ENCODE results near the gene PIMREG. TPM values are rescaled to one million over a fixed set of nuclear protein-coding genes. Genes with fewer than 3 reads are reported as not detected.

Gene PIMREG
- total RNA-seq, 1 experiment from 2014 or later: 28.3 TPM

DNA sequence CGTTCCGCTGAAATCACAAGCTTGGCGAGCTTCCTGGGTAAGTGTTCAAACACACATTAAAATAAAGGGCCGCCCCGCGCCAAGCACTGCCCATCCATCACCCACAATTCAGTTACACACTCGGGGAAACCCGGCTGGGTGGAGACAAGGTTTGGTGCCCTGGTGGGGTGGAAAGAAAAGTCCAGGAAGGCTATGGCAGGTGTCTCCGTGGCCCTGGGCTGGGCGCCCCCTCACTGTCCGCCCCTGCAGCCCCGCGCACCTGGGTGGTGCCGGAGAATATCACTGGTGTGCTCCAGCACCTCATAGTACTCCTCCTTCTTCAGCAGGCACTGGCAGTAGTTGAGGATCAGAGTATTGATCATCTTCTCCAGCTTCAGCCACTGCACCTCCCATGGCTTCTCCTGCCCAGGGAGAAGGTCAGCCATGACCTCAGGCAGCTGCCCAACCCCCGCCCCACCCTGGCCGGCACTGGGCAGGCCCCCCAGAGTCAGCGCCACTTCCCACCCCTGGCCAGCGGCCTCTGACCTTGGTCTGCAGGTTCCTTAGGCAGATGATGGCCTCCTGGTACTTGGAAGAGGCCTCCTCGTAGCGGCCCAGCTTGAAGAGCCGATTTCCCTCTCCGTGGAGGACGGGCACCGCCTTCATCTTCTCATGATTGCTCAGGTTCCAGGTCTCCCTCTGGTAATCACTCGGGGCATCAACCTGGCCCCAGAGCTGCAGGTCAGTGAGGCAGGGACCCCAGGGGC is 17.7 kb upstream of the PIMREG start:
- Mint-ChIP-seq H3K9me3 (ENCODE audit: low read depth, unreplicated experiment) (no peaks in the 10 kb centered on the region), H3K27me3 (ENCODE audit: unreplicated experiment) (peaks cover 53% of the 10 kb centered on the region), H3K4me1 (ENCODE audit: low read depth, unreplicated experiment) (no peaks in the 10 kb centered on the region), H3K27ac (ENCODE audit: unreplicated experiment) (no peak overlapping the region), H3K36me3 (ENCODE audit: insufficient read depth, unreplicated experiment) (no peaks in the 10 kb centered on the region), H3K4me3 (ENCODE audit: low read depth, unreplicated experiment) (no peak overlapping the region)
- intact Hi-C loops (cut with micrococcal nuclease; ENCODE audit: unreplicated experiment): no loop called here
- no peak for DNase-seq
- TF ChIP-seq, protein P1, sequence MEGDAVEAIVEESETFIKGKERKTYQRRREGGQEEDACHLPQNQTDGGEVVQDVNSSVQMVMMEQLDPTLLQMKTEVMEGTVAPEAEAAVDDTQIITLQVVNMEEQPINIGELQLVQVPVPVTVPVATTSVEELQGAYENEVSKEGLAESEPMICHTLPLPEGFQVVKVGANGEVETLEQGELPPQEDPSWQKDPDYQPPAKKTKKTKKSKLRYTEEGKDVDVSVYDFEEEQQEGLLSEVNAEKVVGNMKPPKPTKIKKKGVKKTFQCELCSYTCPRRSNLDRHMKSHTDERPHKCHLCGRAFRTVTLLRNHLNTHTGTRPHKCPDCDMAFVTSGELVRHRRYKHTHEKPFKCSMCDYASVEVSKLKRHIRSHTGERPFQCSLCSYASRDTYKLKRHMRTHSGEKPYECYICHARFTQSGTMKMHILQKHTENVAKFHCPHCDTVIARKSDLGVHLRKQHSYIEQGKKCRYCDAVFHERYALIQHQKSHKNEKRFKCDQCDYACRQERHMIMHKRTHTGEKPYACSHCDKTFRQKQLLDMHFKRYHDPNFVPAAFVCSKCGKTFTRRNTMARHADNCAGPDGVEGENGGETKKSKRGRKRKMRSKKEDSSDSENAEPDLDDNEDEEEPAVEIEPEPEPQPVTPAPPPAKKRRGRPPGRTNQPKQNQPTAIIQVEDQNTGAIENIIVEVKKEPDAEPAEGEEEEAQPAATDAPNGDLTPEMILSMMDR (IDR thresholded peaks at IDR 0.05; ENCODE audit: unreplicated experiment): no peak
- CTCF ChIA-PET: no interaction called here
- no TSS peak for BruUV-seq (replicated peaks)

DNA sequence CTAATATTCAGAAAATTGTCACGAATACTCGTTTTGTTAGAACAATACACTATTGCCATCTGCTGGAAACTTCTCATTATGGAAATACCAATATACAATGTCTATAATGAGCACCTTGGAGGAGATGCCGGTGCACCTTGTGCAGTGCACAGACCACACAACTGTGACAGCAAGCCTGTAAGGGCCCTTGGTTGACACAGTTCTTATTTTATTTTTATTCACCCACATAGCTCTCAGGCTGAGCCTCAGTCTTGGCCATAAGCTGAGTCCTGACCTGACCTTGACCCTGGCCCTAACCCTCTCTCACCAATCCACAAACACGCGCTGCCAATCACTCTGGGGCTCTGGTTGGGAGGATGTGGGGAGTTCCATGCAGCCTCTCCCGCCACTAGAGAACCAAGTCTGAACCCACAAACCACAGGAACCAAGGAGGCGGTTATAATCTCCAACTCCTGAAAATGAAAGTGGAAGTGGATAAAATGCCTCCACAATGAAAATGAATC is 16.9 kb upstream of the PIMREG start:
- Mint-ChIP-seq H3K36me3 (ENCODE audit: insufficient read depth, unreplicated experiment) (no peaks in the 10 kb centered on the region), H3K9me3 (ENCODE audit: low read depth, unreplicated experiment) (no peaks in the 10 kb centered on the region), H3K27me3 (ENCODE audit: unreplicated experiment) (peaks cover 61% of the 10 kb centered on the region), H3K27ac (ENCODE audit: unreplicated experiment) (no peak overlapping the region), H3K4me1 (ENCODE audit: low read depth, unreplicated experiment) (no peaks in the 10 kb centered on the region), H3K4me3 (ENCODE audit: low read depth, unreplicated experiment) (no peak overlapping the region)
- intact Hi-C loops (cut with micrococcal nuclease; ENCODE audit: unreplicated experiment): no loop called here
- TF ChIP-seq, protein P1 (IDR thresholded peaks at IDR 0.05; ENCODE audit: unreplicated experiment): no peak
- no peak for DNase-seq
- no TSS peak for BruUV-seq (replicated peaks)
- CTCF ChIA-PET: no interaction called here

DNA sequence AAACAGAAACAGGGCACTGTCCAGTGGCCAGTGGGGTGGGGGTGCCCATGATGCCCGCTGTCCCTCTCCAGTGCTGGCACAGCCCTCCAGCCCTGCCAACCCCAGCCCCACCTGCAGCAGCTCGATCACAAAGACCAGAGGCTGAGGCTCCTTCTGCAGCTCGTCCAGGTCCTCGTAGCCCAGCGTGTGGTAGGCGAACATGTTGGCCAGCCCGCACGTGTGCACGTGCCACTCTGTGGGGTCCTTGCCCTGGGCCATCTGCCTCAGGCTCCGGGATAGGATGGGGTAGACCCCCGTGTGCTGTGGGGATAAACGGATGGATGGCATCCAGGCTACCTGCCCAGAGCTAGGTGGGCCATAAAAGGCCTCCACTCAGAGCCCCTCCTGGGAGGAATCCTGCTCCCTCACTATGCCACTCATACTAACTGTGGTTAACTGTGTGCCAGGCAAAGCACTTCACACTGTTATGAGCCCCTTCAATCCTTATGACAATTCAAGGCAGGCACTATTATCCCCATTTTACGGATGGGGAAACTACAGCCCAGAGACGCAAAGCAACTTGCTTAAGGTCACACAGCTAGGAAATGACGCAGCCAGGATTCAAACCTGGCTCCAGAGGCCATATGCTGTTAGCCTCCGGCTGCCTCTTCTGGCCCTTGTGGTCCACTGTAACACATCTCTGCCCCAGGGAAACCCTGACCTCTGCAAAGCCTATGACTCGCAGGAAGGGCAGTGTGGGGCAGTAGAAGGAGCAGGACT is 15.9 kb upstream of the PIMREG start:
- CTCF ChIA-PET: no interaction called here
- Mint-ChIP-seq H3K27ac (ENCODE audit: unreplicated experiment) (no peak overlapping the region), H3K36me3 (ENCODE audit: insufficient read depth, unreplicated experiment) (no peaks in the 10 kb centered on the region), H3K9me3 (ENCODE audit: low read depth, unreplicated experiment) (no peaks in the 10 kb centered on the region), H3K4me1 (ENCODE audit: low read depth, unreplicated experiment) (no peaks in the 10 kb centered on the region), H3K27me3 (ENCODE audit: unreplicated experiment) (peaks cover 52% of the 10 kb centered on the region), H3K4me3 (ENCODE audit: low read depth, unreplicated experiment) (no peak overlapping the region)
- no peak for DNase-seq
- intact Hi-C loops (cut with micrococcal nuclease; ENCODE audit: unreplicated experiment): no loop called here
- no TSS peak for BruUV-seq (replicated peaks)
- TF ChIP-seq, protein P1 (IDR thresholded peaks at IDR 0.05; ENCODE audit: unreplicated experiment): no peak

DNA sequence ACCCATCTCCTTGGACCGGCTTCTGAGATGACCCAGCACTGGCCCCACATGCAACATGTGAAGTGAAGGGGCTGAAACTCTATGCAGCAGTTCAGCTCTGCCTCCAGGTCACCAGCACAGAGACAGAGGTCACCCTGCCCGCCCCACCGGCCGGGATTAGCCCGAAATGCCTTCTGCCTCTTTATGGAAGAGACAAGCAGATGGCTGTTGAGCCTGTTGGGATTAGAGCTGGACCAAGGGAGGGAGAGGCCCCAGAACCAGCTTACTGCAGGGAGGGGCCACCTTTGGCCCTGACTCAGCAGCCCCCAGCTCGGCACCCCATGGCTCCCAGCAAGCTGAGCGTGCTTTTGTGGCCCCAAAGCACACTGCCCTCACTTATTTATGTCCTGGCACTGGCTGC is 15.0 kb upstream of the PIMREG start:
- no peaks in the 10 kb centered on the region for H3K9me3 Mint-ChIP-seq (ENCODE audit: low read depth, unreplicated experiment)
- no TSS peak for BruUV-seq (replicated peaks)
- intact Hi-C loops (cut with micrococcal nuclease; ENCODE audit: unreplicated experiment): no loop called here
- H3K36me3 Mint-ChIP-seq (ENCODE audit: insufficient read depth, unreplicated experiment): no peaks in the 10 kb centered on the region
- no peak overlapping the region for H3K27ac Mint-ChIP-seq (ENCODE audit: unreplicated experiment)
- CTCF ChIA-PET: no interaction called here
- peaks cover 53% of the 10 kb centered on the region for H3K27me3 Mint-ChIP-seq (ENCODE audit: unreplicated experiment)
- H3K4me1 Mint-ChIP-seq (ENCODE audit: low read depth, unreplicated experiment): no peaks in the 10 kb centered on the region
- TF ChIP-seq, protein P1 (IDR thresholded peaks at IDR 0.05; ENCODE audit: unreplicated experiment): no peak
- H3K4me3 Mint-ChIP-seq (ENCODE audit: low read depth, unreplicated experiment): no peak overlapping the region
- no peak for DNase-seq

All from Calu3 (cell line).